Hepatocyte (in vitro differentiated cells): ENCODE results near the gene TMEM174. TPM values are rescaled to one million over a fixed set of nuclear protein-coding genes. Genes with fewer than 3 reads are reported as not detected.

Experiments
- DNase-seq: peaks from one replicate; pipeline ENCODE4 v3.0.0-alpha.2; 2016; ENCODE audit warnings: low spot score
- H2AFZ ChIP-seq: fragments of 200-600 bp; sonication (generic); 2 replicates; pipeline ENCODE4 v1.6.0; 2016; ENCODE audit warnings: antibody characterized with exemption, mild to moderate bottlenecking
- H3K27ac ChIP-seq: fragments of 200-600 bp; sonication (generic); 2 replicates; pipeline ENCODE4 v1.5.1; 2016; ENCODE audit warnings: mild to moderate bottlenecking
- H3K27me3 ChIP-seq: fragments of 200-600 bp; sonication (generic); 2 replicates; pipeline ENCODE4 v1.6.1; 2016
- H3K36me3 ChIP-seq: fragments of 200-600 bp; sonication (generic); replicated peaks from 2 replicates; pipeline ENCODE4 v1.5.1; 2016; ENCODE audit warnings: low read depth; ENCODE audit not compliant: insufficient read depth
- H3K4me1 ChIP-seq: fragments of 200-600 bp; sonication (generic); 2 replicates; pipeline ENCODE4 v1.5.1; 2016; ENCODE audit warnings: mild to moderate bottlenecking, moderate library complexity; ENCODE audit not compliant: insufficient read depth
- H3K4me2 ChIP-seq: fragments of 200-600 bp; sonication (generic); 2 replicates; pipeline ENCODE4 v1.6.0; 2016
- H3K4me3 ChIP-seq: fragments of 200-600 bp; sonication (generic); 2 replicates; pipeline ENCODE4 v1.5.1; 2016; ENCODE audit warnings: mild to moderate bottlenecking
- H3K79me2 ChIP-seq: fragments of 200-600 bp; sonication (generic); 2 replicates; pipeline ENCODE4 v1.6.0; 2017; ENCODE audit warnings: mild to moderate bottlenecking
- H3K9me2 ChIP-seq: fragments of 200-600 bp; sonication (generic); replicated peaks from 2 replicates; pipeline ENCODE4 v1.6.0; 2017; ENCODE audit warnings: mild to moderate bottlenecking; ENCODE audit not compliant: insufficient read depth
- H3K9me3 ChIP-seq: fragments of 200-600 bp; sonication (generic); 2 replicates; pipeline ENCODE4 v1.5.1; 2016; ENCODE audit warnings: low read depth, mild to moderate bottlenecking
- H4K20me1 ChIP-seq: fragments of 200-600 bp; sonication (generic); 2 replicates; pipeline ENCODE4 v1.6.0; 2016; ENCODE audit warnings: mild to moderate bottlenecking; ENCODE audit not compliant: insufficient read depth, poor library complexity, severe bottlenecking
- EZH2 ChIP-seq: fragments of 200-600 bp; sonication (generic); IDR thresholded peaks from 2 replicates; pipeline ENCODE4 v1.6.1; 2016; ENCODE audit warnings: antibody characterized with exemption, mild to moderate bottlenecking, borderline replicate concordance
- EZH2phosphoT487 ChIP-seq: fragments of 200-600 bp; sonication (generic); IDR thresholded peaks from one replicate; pipeline ENCODE4 v1.6.1; 2018; ENCODE audit warnings: antibody characterized with exemption, mild to moderate bottlenecking, low read depth, moderate library complexity; ENCODE audit not compliant: unreplicated experiment, severe bottlenecking
- WGBS: methylation state at CpG from one replicate; pipeline ENCODE4 v1.1.6; 2016; ENCODE audit warnings: low lambda C conversion rate; ENCODE audit errors: missing lambda C conversion rate; 5-methylcytosine and 5-hydroxymethylcytosine counted together
- polyA plus RNA-seq: library from polyadenylated mRNA; unstranded; fragments of >200 nt; fragmentation: Nextera tagmentation; extraction: Ambion mirVana; gene quantifications from 2 replicates; pipeline ENCODE4 v1.2.1, GENCODE V29; 2016
- total RNA-seq: library from RNA; depleted of rRNA; stranded (reverse); fragments of >200 nt; gene quantifications from 2 replicates; pipeline ENCODE4 v1.2.3, GENCODE V29; 2014
- TF ChIP-seq, protein P1 (sequence below): fragments of 200-600 bp; sonication (generic); IDR thresholded peaks from 2 replicates; pipeline ENCODE4 v1.5.1; 2016; ENCODE audit warnings: antibody characterized with exemption, mild to moderate bottlenecking; ENCODE audit not compliant: poor library complexity

The TMEM174 gene
- total and polyA plus RNA-seq, 2 experiments from 2014 or later: not detected

DNA sequence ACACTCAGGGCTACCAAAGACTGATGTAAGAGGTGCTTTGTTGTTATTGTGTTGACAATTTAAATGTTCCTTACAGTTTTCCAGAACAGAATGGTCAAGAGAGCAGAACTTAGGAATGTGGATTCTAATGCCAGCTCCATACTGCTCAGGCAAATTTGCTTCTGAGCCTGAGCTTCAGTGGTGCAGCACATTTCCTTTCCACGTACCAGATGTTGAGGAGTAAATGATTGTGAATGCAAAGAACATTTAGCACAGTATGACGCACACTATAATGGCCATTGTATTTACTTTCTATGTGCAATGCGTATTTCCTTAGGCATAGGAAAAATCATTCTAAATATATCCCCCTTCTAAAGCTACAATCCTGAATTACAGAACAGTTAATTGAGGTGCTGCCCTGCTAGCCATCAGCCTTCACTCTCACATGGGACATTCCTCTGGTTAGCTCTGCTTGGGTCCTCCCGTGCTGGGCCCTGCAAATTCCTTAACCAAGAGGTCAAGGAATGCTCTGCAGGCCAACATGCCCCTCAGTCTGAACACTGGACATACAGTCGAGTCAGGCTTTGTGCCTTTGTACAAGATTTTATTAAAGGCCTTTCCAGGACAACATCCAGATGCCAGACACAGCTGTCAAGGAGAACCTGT lies 21.1 kb upstream of the TMEM174 start:
- 58% methylated on average over 5 of the region's 5 CpGs for WGBS
- Histone ChIP-seq H3K79me2 (no peaks in the 10 kb centered on the region), H3K9me2 (no peaks in the 10 kb centered on the region), H3K27me3 (no peaks in the 10 kb centered on the region), H3K27ac (no peak overlapping the region), H4K20me1 (no peaks in the 10 kb centered on the region), H3K4me2 (no peak overlapping the region), H3K4me3 (no peak overlapping the region), H2AFZ (no peak overlapping the region), H3K9me3 (no peaks in the 10 kb centered on the region), H3K36me3 (no peaks in the 10 kb centered on the region), H3K4me1 (no peaks in the 10 kb centered on the region)
- no peak for DNase-seq
- TF ChIP-seq EZH2phosphoT487: no peak
- no peak for TF ChIP-seq EZH2
- TF ChIP-seq, protein P1, sequence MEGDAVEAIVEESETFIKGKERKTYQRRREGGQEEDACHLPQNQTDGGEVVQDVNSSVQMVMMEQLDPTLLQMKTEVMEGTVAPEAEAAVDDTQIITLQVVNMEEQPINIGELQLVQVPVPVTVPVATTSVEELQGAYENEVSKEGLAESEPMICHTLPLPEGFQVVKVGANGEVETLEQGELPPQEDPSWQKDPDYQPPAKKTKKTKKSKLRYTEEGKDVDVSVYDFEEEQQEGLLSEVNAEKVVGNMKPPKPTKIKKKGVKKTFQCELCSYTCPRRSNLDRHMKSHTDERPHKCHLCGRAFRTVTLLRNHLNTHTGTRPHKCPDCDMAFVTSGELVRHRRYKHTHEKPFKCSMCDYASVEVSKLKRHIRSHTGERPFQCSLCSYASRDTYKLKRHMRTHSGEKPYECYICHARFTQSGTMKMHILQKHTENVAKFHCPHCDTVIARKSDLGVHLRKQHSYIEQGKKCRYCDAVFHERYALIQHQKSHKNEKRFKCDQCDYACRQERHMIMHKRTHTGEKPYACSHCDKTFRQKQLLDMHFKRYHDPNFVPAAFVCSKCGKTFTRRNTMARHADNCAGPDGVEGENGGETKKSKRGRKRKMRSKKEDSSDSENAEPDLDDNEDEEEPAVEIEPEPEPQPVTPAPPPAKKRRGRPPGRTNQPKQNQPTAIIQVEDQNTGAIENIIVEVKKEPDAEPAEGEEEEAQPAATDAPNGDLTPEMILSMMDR: no peak

DNA sequence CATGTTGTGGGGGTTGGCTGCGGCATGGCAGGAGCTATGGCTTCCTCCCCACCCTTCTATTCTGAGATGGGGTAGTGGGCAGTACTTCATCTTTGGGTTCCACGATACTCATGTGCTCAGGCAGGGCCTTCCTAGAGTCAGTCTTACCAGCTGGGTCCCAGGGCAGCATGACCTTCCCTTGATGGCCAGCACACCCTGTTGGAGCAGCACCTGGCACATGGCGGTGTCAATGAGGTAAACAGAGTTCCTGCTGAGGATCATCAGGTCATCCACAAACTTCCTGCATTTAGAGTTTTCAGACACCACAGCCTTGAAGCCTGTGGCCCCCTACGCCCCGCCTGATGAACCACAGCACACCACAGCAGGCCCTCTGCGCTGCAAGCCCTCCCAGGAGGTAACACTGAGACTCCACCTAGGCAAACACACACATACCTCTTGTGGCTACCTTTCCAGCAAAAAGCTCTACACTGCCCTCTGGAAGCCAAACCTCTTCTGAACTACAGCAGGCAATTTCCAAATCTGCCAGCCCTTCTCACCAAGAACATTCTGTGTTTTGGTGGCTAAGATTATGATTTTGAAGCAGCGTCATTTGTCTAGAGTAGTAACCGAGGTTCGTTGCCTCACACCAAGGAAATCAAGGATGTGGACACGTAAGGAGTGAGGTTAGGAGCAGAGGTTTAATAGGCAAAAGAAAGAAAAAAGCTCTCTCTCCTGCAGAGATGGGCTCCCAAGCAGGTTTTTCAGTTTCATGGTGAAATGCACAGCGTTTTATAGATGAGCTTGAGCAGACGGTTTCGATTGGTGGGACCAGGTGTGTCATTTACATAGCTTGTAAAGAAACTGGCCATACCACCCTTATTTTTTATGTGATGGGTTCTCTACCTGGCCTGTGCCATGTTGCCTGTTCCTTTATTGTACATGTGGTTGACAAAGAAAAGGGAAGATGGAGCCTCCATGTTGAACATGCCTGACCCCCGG lies 20.3 kb upstream of the TMEM174 start:
- WGBS: 74% methylated on average over 14 of the region's 14 CpGs
- H3K4me3 ChIP-seq: no peak overlapping the region
- DNase-seq: no peak
- H3K9me2 ChIP-seq: no peaks in the 10 kb centered on the region
- H3K27me3 ChIP-seq: no peaks in the 10 kb centered on the region
- H3K36me3 ChIP-seq: no peaks in the 10 kb centered on the region
- no peaks in the 10 kb centered on the region for H4K20me1 ChIP-seq
- no peak overlapping the region for H2AFZ ChIP-seq
- no peaks in the 10 kb centered on the region for H3K9me3 ChIP-seq
- H3K27ac ChIP-seq: no peak overlapping the region
- no peaks in the 10 kb centered on the region for H3K4me1 ChIP-seq
- H3K79me2 ChIP-seq: no peaks in the 10 kb centered on the region
- TF ChIP-seq EZH2phosphoT487 (no peak), EZH2 (no peak)
- no peak overlapping the region for H3K4me2 ChIP-seq

DNA sequence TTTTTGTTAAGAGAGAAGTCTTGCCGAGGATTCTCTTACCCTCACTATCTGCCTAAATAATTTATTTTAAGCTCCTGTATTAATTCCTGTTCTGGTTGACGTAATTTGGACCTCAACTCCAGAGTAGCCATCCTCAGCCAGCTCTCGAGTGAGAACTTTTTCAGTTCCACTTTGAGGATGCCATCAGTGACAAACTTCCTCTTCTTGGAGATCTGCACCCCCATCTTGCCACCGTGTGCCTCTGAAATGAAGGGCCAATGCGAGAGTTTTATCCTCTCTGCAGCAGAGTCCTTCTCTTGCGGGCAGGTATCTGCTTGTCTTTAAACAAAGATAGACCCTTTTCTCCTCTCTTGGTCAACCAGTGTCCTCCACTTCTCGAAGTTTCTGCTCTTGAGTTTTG lies 19.5 kb upstream of the TMEM174 start:
- Histone ChIP-seq H3K27me3 (no peaks in the 10 kb centered on the region), H2AFZ (no peak overlapping the region), H3K4me1 (no peaks in the 10 kb centered on the region), H3K4me2 (no peak overlapping the region), H3K36me3 (no peaks in the 10 kb centered on the region), H4K20me1 (no peaks in the 10 kb centered on the region), H3K9me3 (no peaks in the 10 kb centered on the region), H3K79me2 (no peaks in the 10 kb centered on the region), H3K27ac (no peak overlapping the region), H3K9me2 (no peaks in the 10 kb centered on the region), H3K4me3 (no peak overlapping the region)
- no peak for DNase-seq
- 66% methylated on average over 7 of the region's 7 CpGs for WGBS
- TF ChIP-seq, protein P1: no peak
- TF ChIP-seq EZH2 (no peak), EZH2phosphoT487 (no peak)
